ENCODE results near the gene SIRPB1. TPM values are rescaled to one million over a fixed set of nuclear protein-coding genes. Genes with fewer than 3 reads are reported as not detected.

Gene SIRPB1
- total RNA-seq, 6 experiments from 2014 or later, result 0.73 to 5.1 (median 3.9) TPM

GRCh38 chr20:1652960-1653359 is 33.2 kb upstream of the SIRPB1 start:
- Histone ChIP-seq H3K27ac (no peak overlapping the region), H3K4me1 (no peaks in the 10 kb centered on the region), H3K27me3 (no peaks in the 10 kb centered on the region), H3K36me3 (no peaks in the 10 kb centered on the region), H3K4me3 (no peak overlapping the region), H3K9me3 (no peaks in the 10 kb centered on the region)
- ATAC-seq, result no peak
- 13% methylated on average over 3 of the region's 3 CpGs for WGBS (ENCODE audit: insufficient coverage, low coverage, low lambda C conversion rate, missing lambda C conversion rate)
- no peak for TF ChIP-seq POLR2A (IDR thresholded peaks at IDR 0.05)
- no peak for TF ChIP-seq CTCF (IDR thresholded peaks at IDR 0.05)
- intact Hi-C loops (cut with DNase I), result no loop called here
- no peak for DNase-seq

GRCh38 chr20:1652104-1652503 is 32.3 kb upstream of the SIRPB1 start:
- Histone ChIP-seq H3K4me1 (no peaks in the 10 kb centered on the region), H3K9me3 (no peaks in the 10 kb centered on the region), H3K27ac (no peak overlapping the region), H3K27me3 (no peaks in the 10 kb centered on the region), H3K36me3 (no peaks in the 10 kb centered on the region), H3K4me3 (no peak overlapping the region)
- no peak for ATAC-seq
- intact Hi-C loops (cut with DNase I), result no loop called here
- TF ChIP-seq CTCF (IDR thresholded peaks at IDR 0.05), result no peak
- TF ChIP-seq POLR2A (IDR thresholded peaks at IDR 0.05), result no peak
- no peak for DNase-seq
- 24% methylated on average over 1 of the region's 1 CpG for WGBS (ENCODE audit: insufficient coverage, low coverage, low lambda C conversion rate, missing lambda C conversion rate)

GRCh38 chr20:1651268-1652058 is 31.7 kb upstream of the SIRPB1 start:
- WGBS (ENCODE audit: insufficient coverage, low coverage, low lambda C conversion rate, missing lambda C conversion rate), result 52% methylated on average over 3 of the region's 3 CpGs
- Histone ChIP-seq H3K36me3 (no peaks in the 10 kb centered on the region), H3K27ac (no peak overlapping the region), H3K9me3 (no peaks in the 10 kb centered on the region), H3K4me3 (no peak overlapping the region), H3K4me1 (no peaks in the 10 kb centered on the region), H3K27me3 (no peaks in the 10 kb centered on the region)
- TF ChIP-seq CTCF (IDR thresholded peaks at IDR 0.05), result no peak
- ATAC-seq, result no peak
- no peak for DNase-seq
- intact Hi-C loops (cut with DNase I), result no loop called here

- H3K4me1 ChIP-seq, result no peaks in the 10 kb centered on the region
- no peaks in the 10 kb centered on the region for H3K9me3 ChIP-seq
- TF ChIP-seq CTCF (IDR thresholded peaks at IDR 0.05) (no peak), POLR2A (IDR thresholded peaks at IDR 0.05) (no peak)
- DNase-seq (no peak), ATAC-seq (no peak)
- intact Hi-C loops (cut with DNase I), result no loop called here
- no peak overlapping the region for H3K27ac ChIP-seq
- 51% methylated on average over 5 of the region's 5 CpGs for WGBS (ENCODE audit: insufficient coverage, low coverage, low lambda C conversion rate, missing lambda C conversion rate)
- no peak overlapping the region for H3K4me3 ChIP-seq
- H3K27me3 ChIP-seq, result no peaks in the 10 kb centered on the region
- H3K36me3 ChIP-seq, result no peaks in the 10 kb centered on the region
These were observed 28.3 kb upstream of the SIRPB1 start for GRCh38 chr20:1648101-1648500.
